IPS-11a (cell line): ENCODE measurements around the gene TMEM144.
"Not testable (repeated sequence)": the region's sequence is repeated elsewhere in the genome, so short reads cannot be mapped to it uniquely, and the experiment has no call there.

ENCODE experiments used
- H3K4me3 ChIP-seq: one replicate; pipeline ENCODE4 v1.5.1; 2013; ENCODE audit warnings: low read depth, low read length, control low read depth

TMEM144 gene

GRCh38 chr4:158190718-158191117 lies 19.6 kb upstream of the TMEM144 start:
- H3K4me3 ChIP-seq, result no peak overlapping the region

- H3K4me3 ChIP-seq, result no peak overlapping the region
These were observed 17.7 kb upstream of the TMEM144 start for GRCh38 chr4:158192439-158193158.

GRCh38 chr4:158193171-158193749 lies 17.0 kb upstream of the TMEM144 start:
- no peak overlapping the region for H3K4me3 ChIP-seq

- H3K4me3 ChIP-seq, result no peak overlapping the region
These were observed 15.0 kb upstream of the TMEM144 start for GRCh38 chr4:158195297-158195696.

- H3K4me3 ChIP-seq, result no peak overlapping the region
These were observed 13.0 kb upstream of the TMEM144 start for GRCh38 chr4:158197194-158197776.

GRCh38 chr4:158200214-158200613 lies 10.1 kb upstream of the TMEM144 start:
- H3K4me3 ChIP-seq, result no peak overlapping the region

GRCh38 chr4:158201322-158201721 lies 9.0 kb upstream of the TMEM144 start:
- H3K4me3 ChIP-seq, result no peak overlapping the region

GRCh38 chr4:158201876-158202275 lies 8.4 kb upstream of the TMEM144 start:
- H3K4me3 ChIP-seq, result no peak overlapping the region

GRCh38 chr4:158202481-158202880 lies 7.8 kb upstream of the TMEM144 start:
- H3K4me3 ChIP-seq, result no peak overlapping the region

- H3K4me3 ChIP-seq, result no peak overlapping the region
These were observed 6.8 kb upstream of the TMEM144 start for GRCh38 chr4:158203436-158203835.

- H3K4me3 ChIP-seq, result no peak overlapping the region
These were observed 6.4 kb upstream of the TMEM144 start for GRCh38 chr4:158203929-158204328.

- no peak overlapping the region for H3K4me3 ChIP-seq
These were observed 1.2 kb upstream of the TMEM144 start for GRCh38 chr4:158208963-158209640.

- H3K4me3 ChIP-seq, result no peak overlapping the region
These were observed 936 bp downstream of the TMEM144 start for GRCh38 chr4:158211222-158211621.

- no peak overlapping the region for H3K4me3 ChIP-seq
These were observed 3.2 kb downstream of the TMEM144 start for GRCh38 chr4:158213466-158213865.

GRCh38 chr4:158214856-158215255 lies 4.6 kb downstream of the TMEM144 start:
- H3K4me3 ChIP-seq, result no peak overlapping the region

GRCh38 chr4:158217763-158218162 lies 7.5 kb downstream of the TMEM144 start:
- no peak overlapping the region for H3K4me3 ChIP-seq

GRCh38 chr4:158219623-158220022 lies 9.3 kb downstream of the TMEM144 start:
- no peak overlapping the region for H3K4me3 ChIP-seq

GRCh38 chr4:158224318-158224717 lies 14.0 kb downstream of the TMEM144 start:
- H3K4me3 ChIP-seq, result not testable (repeated sequence)

- not testable (repeated sequence) for H3K4me3 ChIP-seq
These were observed 14.7 kb downstream of the TMEM144 start for GRCh38 chr4:158224999-158225398.

- not testable (repeated sequence) for H3K4me3 ChIP-seq
These were observed 17.6 kb downstream of the TMEM144 start for GRCh38 chr4:158227880-158228279.

GRCh38 chr4:158228399-158228798 lies 18.1 kb downstream of the TMEM144 start:
- H3K4me3 ChIP-seq, result not testable (repeated sequence)

GRCh38 chr4:158229768-158230167 lies 19.5 kb downstream of the TMEM144 start:
- no peak overlapping the region for H3K4me3 ChIP-seq
